Superior temporal gyrus (tissue), 1 donor: Measurements from ENCODE around the gene HNRNPF.

Experiments used
- DNase-seq: peaks from one replicate; pipeline ENCODE4 v3.0.0-alpha.2; 2016; ENCODE audit errors: extremely low spot score

The HNRNPF gene

DNA sequence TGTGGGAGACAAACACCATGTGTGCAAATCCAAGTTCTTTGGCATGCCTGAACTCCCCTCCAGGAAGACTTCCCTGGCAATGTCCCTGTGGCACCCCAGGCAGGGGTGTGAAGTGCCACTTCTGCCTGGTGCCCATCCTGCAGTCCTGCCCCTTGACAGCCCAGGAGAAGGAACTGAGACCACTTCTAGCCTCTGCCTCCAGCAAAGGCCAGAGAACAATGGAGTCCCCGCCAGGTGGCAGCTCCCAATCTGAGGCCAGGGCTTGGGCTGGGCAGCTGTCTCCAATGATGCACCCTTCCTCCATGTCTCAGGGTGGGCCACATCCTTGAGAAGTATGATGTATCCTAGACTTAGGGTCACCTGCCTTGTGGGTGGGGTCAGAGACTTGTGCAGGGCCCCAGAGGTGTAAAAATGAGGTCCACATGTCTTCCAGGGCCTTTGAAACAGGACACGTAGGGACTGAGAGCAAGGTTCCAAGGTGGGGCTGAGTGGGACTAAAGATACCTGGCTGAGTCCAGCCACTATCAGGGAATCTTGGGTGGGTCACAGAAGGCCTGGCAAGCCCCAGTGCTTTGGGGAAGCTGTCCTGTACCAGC, 32.1 kb downstream of the HNRNPF start:
- no peak for DNase-seq

DNA sequence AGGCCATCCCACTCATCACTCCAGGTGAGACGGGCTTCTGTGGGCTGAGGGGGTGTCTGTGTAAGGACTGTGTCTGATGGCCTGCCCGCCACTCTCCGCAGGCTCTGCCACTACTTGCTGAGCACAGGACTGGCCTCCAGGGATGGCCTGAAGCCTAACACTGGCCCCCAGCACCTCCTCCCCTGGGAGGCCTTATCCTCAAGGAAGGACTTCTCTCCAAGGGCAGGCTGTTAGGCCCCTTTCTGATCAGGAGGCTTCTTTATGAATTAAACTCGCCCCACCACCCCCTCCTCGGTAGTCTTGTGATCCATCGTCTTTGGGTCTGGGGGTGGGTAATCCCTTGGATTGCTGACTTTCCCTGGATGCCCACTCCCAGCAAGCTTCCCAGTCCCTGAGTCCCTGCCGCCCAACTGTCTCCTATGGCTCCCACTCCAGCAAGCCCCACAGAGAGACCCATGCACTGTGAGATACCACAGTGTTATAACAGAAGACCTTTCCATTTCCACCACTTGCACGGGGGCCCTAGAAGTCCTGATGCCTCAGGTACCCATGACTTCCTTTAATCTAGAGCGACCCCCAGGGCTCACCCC, 32.8 kb downstream of the HNRNPF start:
- DNase-seq, result no peak

DNA sequence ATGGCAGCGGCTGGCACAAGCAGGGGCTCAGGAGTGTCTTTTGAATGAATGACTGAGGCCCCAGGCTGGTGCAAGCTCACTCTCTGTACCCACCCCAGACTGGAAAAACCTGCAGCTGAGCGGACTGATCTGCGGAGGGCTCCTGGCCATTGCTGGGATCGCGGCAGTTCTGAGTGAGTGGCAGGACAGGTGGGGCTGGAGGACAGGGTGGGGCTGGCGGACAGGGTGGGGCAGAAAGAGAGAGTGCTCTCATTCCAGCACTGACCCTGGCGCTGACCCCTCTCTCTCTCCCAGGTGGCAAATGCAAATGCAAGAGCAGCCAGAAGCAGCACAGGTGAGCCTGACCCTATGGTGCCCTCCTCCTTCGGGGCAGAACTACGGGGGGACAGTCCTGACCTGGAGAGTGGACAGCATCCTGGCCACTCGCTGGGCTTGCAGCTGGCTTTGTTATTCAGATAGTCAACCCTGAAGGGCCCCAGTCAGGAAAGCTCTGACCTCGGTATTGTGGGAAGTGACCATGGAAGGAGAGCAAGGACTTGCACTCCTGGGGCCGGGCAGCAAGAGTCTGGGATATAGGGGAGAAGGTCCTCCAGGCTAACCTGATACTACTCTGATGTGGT, 33.5 kb downstream of the HNRNPF start:
- DNase-seq, result no peak

DNA sequence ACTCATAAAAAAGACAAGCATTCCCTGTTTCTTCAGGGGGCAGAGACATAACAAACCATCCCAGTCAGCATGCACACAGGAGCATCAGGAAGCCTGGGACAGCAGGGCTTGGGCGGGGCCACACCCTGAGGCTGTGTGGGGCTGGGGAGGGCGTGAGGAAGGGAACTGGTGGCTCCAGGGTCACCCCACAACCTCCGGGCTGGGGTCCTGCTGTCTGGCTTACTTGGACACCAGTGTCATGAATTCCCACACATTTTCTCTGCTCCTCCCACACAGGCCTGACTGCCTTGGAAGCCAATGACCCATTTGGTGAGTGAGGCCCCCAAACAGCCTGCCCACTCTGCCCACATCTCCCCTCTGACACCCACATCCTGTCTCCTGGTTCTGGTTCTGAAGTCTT, 34.8 kb downstream of the HNRNPF start:
- no peak for DNase-seq

DNA sequence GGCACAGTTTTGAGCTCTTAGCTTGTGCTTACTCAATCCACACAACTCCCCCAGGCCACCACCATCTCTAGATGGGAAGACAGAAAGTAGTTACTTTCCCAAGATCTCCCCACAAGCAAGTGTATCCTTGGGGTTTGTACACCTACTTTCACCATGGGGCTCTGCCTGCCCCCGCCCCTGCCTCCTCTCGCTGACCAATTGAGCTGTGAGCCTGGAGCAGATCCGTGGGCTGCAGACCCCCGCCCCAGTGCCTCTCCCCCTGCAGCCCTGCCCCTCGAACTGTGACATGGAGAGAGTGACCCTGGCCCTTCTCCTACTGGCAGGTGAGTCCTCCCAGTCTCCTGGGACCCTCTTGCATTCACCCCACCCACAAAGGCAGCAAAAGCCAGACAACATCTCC, 35.5 kb downstream of the HNRNPF start:
- no peak for DNase-seq

DNA sequence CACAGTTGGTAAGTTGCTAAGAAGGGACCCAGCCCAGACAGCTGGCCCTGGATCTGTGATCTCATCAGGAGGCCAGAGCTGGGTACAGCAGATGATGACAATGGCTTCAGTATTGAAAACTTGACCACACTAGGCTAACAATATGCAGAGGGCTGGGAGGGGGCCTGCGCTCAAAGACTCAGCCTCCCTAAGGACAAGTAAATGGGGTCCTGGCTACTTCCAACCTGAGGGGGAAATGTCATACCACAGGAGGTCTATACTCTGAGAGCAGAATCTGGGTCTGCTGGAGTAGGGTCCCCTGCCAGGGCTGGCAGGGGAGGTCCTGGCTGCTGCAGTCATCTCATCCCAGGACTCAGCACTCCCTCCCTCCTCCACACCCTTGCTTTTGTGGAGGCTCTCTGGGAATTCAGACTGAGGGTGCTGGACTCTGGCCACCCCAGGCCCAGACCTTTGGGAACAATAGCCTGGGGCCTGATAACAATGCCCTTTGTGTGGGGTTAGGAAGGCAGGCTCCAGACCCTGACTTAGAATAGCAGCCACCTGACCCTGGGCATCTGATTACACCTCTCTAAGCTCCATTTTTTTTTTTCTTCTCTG, 36.1 kb downstream of the HNRNPF start:
- DNase-seq, result peak; percentile 92

DNA sequence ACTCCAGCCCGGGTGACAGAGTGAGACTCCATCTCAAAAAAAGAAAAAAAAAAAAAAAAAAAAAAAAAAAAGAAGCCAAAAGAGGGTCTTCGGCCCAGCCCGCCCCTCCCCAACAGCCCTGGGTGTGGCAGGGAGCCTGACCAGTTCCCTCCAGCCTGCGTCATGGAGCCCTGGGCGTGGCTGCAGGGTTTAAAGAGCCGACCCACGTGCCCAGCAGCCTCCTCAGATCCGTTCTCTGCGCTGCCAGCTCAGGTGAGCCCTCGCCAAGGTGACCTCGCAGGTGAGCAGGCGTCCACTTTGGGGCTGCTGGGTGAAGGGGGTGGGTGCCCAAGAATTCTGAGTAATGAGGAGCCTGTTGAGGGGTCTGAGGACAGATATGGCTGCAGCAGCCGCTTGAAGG, 37.6 kb downstream of the HNRNPF start, which contains the start of gene FXYD4:
Gene FXYD4, plus strand, starts transcription at position 219 of the 400 bp plus-strand sequence. CDS start 2,111 bp downstream, outside the sequence.
- no peak for DNase-seq

DNA sequence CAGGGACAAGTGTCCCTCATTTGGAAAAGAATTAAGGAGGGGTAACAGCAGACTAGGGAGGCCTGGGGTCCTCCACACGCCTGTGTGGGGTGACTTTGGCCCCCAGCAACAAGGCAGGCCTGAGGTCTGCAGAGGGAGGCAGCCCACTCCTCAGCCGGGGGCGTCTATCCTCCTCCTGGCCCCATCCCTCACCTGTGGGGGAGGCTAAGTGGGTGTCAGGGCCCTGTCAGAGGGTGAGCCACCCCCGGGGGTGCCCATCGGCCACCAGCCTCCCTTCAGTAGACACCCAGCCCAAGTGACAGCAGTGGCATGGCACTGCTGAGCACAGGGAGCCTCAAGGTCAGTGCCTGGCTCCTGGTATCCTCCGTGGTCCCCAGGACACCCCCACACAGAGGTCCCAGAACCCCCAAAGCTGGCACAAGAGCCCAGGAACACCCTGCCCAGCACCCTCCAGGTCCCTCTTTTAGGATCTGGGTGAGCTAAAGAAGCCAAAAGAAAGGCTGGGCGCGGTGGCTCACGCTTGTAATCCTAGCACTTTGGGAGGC, 38.2 kb downstream of the HNRNPF start:
- no peak for DNase-seq

DNA sequence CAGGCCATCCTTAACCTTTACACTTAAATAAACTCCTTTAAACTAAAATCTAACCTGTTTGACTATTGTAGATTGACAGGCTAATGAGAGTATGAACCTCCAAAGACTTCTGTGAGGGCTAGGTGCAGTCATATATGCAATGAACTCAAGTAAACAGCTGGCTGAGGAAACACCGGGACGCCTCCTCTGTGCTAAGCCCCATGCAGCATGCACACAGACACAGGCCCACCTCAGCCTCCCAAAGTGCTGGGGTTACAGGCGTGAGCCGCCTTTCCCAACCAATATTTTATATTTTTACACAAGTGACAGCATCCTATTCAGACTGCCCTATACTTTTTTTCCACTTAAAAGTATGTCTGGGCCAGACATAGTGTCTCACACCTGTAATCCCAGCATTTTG, 39.1 kb downstream of the HNRNPF start:
- DNase-seq, result no peak

DNA sequence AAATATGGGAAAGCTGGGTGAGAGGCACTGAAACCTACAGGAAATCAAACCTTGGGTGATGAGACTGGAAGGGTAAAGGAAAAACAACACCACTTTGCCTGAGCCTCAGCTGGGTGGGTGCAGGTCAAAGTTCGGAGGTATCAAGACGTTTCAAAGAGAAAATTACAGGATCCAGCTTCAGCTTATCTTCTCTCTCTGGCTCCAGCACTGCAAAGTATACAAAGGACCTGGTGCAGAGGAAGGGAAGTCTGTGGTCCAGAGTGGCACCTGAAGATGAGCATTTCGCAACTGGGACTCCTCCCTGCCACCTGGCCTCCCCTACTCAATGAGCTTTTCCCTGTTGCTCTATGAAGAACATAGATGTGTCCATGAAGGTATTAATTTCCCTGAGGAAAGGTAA, 44.0 kb downstream of the HNRNPF start:
- DNase-seq, result no peak

DNA sequence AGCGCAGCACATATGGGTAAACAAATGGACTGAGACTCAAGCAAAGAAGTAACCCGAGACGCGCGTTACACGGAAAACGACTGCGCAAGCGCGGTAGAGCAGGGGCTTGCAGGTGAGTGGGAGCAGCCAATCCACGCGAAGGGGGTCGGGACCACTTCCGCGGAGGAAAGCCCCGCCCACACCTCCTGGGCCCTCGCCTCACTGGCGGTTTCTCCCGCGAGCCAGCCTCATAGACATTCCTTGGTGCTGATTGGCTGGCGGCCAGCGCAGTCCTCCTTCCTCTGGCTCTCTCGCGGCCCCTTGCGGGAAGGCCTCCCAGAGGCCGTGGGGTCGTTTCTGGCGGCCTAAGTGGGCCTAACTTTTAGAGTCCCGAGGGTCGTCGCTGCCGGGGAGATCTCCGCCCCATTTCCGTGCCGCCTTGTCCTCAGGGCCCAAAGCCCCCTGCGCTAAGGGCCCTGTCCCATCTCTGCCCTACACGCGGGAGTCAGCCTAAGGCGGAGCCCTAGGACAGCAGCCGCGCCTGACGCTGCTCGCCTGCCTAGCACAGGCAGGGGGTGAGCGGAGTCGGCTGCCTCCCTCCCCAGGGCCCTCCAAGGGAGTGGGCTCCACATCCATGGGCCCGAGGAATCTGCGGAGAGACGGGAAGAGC, 46.7 kb downstream of the HNRNPF start:
- peak; percentile 89 for DNase-seq

DNA sequence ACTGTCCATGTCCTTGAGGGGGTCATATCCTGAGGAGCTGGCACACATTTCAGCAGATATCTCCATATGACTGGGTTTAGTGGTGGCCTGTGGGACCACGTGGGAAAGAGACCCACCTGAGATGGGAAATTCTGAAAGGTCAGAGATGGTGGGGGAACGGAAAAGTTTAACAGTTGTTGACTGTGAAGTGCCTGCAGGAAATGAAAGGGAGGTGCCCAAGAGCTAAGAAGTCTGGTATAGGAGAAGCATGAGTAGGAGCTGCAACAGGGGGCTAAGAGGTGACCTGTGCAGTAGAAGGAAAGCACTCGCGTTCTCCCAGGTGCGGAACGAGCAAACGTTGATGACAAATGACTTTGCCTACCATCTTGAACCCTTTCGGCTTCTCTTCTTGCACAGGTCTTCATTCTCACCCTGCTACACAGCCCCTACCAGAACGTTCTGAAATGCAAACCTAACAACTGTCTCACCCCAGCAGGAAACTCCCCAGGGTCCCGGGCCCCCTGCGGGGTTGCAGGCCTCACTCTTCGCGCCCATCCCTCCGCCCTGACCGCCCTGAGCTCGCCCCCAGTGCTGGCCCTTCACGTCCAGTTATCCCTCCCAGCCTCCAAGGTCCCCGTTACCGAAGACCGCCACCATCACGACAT, 47.3 kb downstream of the HNRNPF start:
- no peak for DNase-seq

DNA sequence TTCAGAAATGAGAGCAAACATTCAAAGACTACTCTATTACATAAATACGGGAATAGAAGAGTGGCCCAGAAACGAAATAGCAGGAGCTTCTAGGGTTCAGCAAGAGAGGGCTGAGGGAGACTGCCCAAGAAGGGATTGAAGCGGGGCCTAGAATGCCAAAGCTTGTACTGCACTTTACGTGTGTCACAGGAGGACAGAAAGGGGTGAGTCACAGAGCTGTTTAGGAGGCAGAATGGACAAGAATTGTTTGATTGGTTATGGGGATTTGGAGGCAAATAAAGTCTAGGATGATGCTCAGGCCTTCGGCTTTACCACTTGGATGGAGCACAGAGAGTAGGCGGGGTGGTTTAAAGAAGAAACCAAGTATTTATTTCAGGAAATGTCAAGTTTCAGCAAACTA, 48.9 kb downstream of the HNRNPF start:
- no peak for DNase-seq

DNA sequence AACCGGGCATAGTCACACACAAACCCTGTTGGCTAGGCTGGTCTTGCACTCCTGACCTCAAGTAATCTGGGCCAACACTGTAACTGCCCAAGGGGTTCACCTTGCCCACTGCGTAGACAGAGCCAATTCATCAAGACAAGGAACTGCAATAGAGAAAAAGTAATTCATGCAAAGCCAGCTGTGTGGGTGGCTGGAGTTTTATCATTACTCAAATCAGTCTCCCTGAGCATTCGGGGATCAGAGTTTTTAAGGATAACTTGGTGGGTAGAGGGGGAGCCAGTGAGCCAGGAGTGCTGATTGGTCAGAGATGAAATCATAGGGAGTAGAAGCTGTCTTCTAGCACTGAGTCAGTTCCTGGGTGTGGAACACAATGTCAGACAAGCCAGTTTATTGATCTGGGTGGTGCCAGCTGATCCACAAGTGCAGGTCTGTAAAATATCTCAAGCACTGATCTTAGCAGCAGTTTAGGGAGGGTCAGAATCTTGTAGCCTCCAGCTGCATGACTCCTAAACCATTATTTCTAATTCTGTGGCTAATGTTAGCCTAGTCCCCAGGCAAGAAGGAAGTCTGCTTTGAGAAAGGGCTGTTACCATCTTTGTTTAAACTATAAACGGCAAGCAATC, 53.1 kb downstream of the HNRNPF start:
- peak; percentile 44 for DNase-seq

DNA sequence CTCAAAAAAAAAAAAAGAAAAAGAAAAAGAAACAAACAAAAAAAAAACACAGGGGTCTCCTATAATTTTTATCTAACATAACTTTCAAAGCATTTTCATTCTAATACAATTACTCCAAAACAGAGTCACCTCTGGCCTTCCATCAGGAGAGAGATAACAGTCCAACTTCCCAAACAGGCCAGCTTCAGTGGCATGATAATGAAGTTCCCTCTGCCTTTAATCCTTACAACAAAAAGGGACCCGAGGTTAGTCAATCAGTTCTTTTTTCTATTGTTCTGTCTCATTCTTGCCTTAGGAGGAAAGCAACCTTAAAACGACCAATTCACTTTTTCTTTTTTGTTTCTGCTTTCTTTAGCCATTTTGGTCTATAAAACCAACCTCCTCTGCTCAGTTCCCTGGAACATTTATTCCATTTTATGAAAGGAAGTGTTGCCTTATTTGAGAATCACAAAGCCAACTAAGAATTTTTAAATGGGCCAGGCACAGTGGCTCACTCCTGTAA, 54.1 kb downstream of the HNRNPF start:
- DNase-seq, result no peak

DNA sequence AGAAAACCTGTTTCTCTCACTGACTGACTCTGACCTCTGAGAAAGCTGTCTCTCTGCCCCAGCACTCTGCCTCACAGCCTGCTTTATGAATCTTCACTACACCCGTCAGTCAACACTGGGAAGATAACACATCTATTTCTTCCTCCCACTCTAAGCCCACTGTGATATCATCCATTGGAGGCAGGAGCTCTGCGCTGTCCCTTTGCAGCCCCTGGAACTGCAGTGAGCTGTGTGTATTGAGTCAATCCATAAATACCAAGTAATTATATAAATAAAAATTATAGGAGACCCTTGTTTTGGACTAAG, 54.7 kb downstream of the HNRNPF start:
- no peak for DNase-seq

DNA sequence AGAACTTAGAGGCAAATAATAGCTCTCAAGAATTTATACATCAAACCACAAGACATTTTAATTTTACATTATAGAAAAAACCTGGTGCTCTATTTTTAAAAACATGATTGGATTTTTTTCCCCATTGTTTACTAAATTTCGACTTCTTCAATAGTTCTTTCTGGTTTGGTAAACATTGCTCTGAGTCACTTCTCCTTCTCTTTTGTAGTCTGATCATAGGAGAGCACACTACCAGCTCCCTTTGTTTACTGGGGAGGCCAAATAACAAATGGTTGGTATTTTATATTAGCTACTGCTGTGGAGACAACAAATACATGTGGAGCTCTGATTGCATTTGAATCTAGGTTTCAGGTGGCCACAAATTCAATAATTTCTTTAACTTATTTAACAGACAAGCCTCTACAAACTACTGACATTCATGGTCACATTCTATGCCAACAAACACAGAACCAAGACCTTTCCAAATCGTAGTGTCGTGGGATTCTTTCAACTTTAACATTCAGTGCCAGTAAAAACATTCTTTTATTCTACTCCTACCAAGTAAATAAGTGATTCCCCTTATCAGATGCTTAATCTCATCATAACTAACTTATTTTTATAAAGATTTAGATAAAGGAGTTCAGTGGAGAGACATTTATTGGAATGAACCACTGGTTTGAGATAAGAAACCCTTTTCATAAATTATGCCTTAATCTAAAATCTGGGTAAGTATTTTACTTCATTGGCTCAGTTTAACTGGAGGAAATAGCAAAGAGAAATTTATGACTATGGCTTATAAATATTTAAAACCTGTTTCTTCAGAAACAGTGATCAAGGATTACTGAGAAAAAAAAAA, 55.3 kb downstream of the HNRNPF start:
- peak; percentile 66 for DNase-seq

DNA sequence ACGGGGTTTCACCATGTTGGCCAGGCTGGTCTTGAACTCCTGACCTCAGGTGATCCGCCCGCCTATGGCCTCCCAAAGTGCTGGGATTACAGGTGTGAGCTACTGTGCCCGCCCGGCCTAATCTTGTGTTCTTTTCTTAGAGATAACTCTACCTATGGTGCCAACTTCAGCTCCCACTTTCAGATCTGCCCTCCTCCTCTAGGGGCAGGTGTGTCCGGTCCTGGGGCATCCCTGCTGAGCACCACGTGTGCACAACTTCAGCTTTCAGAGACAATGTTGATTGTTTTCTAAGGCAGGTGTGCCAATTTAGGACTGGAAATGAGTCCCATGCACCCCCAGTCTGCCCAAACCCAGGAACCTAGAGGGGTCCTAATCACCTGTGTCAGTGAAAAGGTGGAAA, 56.0 kb downstream of the HNRNPF start:
- no peak for DNase-seq

DNA sequence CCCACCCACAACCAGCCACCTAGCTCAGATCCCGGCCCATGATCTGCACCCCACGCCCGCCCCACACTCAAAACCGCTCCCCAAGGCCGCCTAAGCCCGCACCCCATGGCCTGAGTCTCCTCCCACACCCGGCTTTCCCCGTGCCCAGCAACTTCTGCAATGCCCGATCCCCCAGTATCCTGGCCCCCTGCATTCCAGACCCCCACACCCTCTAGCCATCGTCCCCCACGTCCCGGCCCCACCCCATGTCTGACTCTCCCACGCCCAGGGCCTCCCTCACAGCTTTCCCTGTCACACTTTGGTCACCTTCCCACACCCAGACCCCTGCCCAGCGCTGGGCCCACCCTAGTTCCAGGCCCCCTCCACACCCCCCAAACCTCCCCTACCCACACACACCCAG, 57.7 kb downstream of the HNRNPF start:
- no peak for DNase-seq

DNA sequence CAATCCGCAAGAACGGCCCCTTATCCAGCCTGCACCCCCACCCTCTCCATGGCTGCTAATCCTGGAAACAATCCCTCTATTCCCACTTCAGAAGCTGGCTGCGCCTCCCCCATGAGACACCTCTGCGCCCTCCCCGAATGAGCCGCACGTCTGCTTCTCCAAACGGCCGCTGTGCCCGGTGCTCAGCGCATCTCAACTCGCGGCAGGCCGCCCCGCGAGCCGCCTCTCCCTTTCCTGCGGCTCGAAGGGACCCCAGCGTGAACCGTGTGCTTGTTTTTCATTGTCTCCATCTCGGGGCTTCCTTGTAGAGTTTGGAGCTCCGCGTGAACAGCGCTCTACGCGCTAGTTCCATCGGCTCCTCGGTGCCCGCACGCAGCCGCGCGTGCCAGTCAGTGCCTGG, 58.3 kb downstream of the HNRNPF start:
- no peak for DNase-seq
